HCT116 (cell line): ENCODE measurements around the gene CRB1. TPM values are rescaled to one million over a fixed set of nuclear protein-coding genes. Genes with fewer than 3 reads are reported as not detected.

Source experiments
- ATAC-seq: fragments of 200-7000 bp; cut with Tn5 transposase; 2 replicates; pipeline ENCODE4 v1.9.1; 2020; ENCODE audit warnings: mild to moderate bottlenecking, moderate library complexity
- BruUV-seq: library from RNA; stranded (reverse); fragments of 400-500 nt; replicated peaks from 2 replicates; lab custom pipeline; 2021; lab: Mats Ljungman, UMichigan
- CTCF ChIA-PET: fragments of 300-600 bp; sonication (Branson Sonifier 250); formaldehyde crosslinking; loops from one replicate; lab custom pipeline; 2021; ENCODE audit warnings: antibody characterized with exemption; lab: Charles Lee
- POLR2A ChIA-PET: fragments of 300-600, 350-600 bp; sonication (Branson Sonifier 250); formaldehyde crosslinking; loops from one replicate; lab custom pipeline; 2021; ENCODE audit warnings: antibody characterized with exemption; lab: Charles Lee
- RAD21 ChIA-PET, 2 experiments: fragments of 300-600 bp; sonication (Branson Sonifier 250); formaldehyde crosslinking; loops; one replicate each; lab custom pipeline; 2023; ENCODE audit warnings: low total read pairs in 2 of 2; ENCODE audit not compliant: uncharacterized antibody in 2 of 2, unreplicated experiment in 2 of 2, low non-redundant PET in 1 of 2; lab: Charles Lee
- DNase-seq: peaks from one replicate; pipeline ENCODE4 v3.0.0-alpha.2; 2010; ENCODE audit warnings: low read depth, low spot score
- H2AFZ ChIP-seq: fragments of 200-600 bp; shearing (Covaris generic), sonication (generic); 2 replicates; pipeline ENCODE4 v1.6.1; 2017; ENCODE audit warnings: low read depth, mixed run types, mixed read lengths, antibody characterized with exemption, low read length; ENCODE audit not compliant: poor library complexity, severe bottlenecking
- H3K27ac ChIP-seq: 2 replicates; pipeline ENCODE4 v1.5.1; 2012; ENCODE audit warnings: low read depth, low read length
- H3K27me3 ChIP-seq: fragments of 200-600 bp; sonication (generic); 2 replicates; pipeline ENCODE4 v1.6.1; 2016; ENCODE audit warnings: mixed run types, low read length, mixed read lengths; ENCODE audit not compliant: insufficient read depth
- H3K36me3 ChIP-seq, 2 experiments: fragments of 200-500 bp in 1 of 2; fragments of 200-600 bp in 1 of 2; sonication (Bioruptor generic) in 1 of 2; sonication (generic) in 1 of 2; 2 replicates each; pipeline versions ENCODE4 v1.5.1 to v1.6.1; 2014 to 2016; ENCODE audit warnings: low read length in 2 of 2, inconsistent platforms in 1 of 2, mixed read lengths in 1 of 2, mixed run types in 1 of 2; ENCODE audit not compliant: insufficient read depth in 2 of 2, control insufficient read depth in 1 of 2
- H3K4me1 ChIP-seq, 2 experiments: fragments of 200-600 bp in 1 of 2; sonication (generic) in 1 of 2; 2 replicates each; pipeline versions ENCODE4 v1.5.1 to v1.6.1; 2012 to 2017; ENCODE audit warnings: low read length in 2 of 2, inconsistent platforms in 1 of 2, mild to moderate bottlenecking in 1 of 2, mixed read lengths in 1 of 2, mixed run types in 1 of 2, moderate library complexity in 1 of 2; ENCODE audit not compliant: insufficient read depth in 2 of 2, control insufficient read depth in 1 of 2
- H3K4me2 ChIP-seq: fragments of 200-600 bp; sonication (generic); 2 replicates; pipeline ENCODE4 v1.6.1; 2017; ENCODE audit warnings: mixed run types, low read length, mixed read lengths
- H3K4me3 ChIP-seq, 2 experiments: fragments of 200-600 bp in 1 of 2; sonication (generic) in 1 of 2; replicated peaks in 1 of 2; 2 replicates each; pipeline ENCODE4 v1.5.1; 2011 to 2016; ENCODE audit warnings: low read length in 2 of 2, control low read depth in 1 of 2, low read depth in 1 of 2, mild to moderate bottlenecking in 1 of 2, mixed read lengths in 1 of 2, mixed run types in 1 of 2
- H3K79me2 ChIP-seq: fragments of 200-600 bp; sonication (generic); 2 replicates; pipeline ENCODE4 v1.6.1; 2017; ENCODE audit warnings: mild to moderate bottlenecking, mixed run types, low read length, moderate library complexity, mixed read lengths; ENCODE audit not compliant: insufficient read depth
- H3K9ac ChIP-seq: fragments of 200-600 bp; sonication (generic); 2 replicates; pipeline ENCODE4 v1.6.1; 2016; ENCODE audit warnings: low read length, mixed read lengths
- H3K9me2 ChIP-seq: fragments of 200-600 bp; sonication (generic), shearing (Covaris generic); 2 replicates; pipeline ENCODE4 v1.6.1; 2017; ENCODE audit warnings: mixed run types, mild to moderate bottlenecking, moderate library complexity; ENCODE audit not compliant: insufficient read depth
- H3K9me3 ChIP-seq, 2 experiments: fragments of 200-500 bp in 1 of 2; fragments of 200-600 bp in 1 of 2; sonication (Bioruptor generic) in 1 of 2; sonication (generic) in 1 of 2; 2 replicates each; pipeline ENCODE4 v1.6.1; 2014 to 2017; ENCODE audit warnings: low read length in 2 of 2, mixed read lengths in 2 of 2, inconsistent platforms in 1 of 2, low read depth in 1 of 2, mild to moderate bottlenecking in 1 of 2, mixed run types in 1 of 2, moderate library complexity in 1 of 2; ENCODE audit not compliant: control insufficient read depth in 1 of 2, insufficient read depth in 1 of 2
- H4K20me1 ChIP-seq: fragments of 200-600 bp; sonication (generic), shearing (Covaris generic); 2 replicates; pipeline ENCODE4 v1.6.1; 2017; ENCODE audit warnings: mixed run types, mild to moderate bottlenecking, moderate library complexity; ENCODE audit not compliant: insufficient read depth
- CBX3 ChIP-seq: IDR thresholded peaks from 2 replicates; pipeline ENCODE4 v1.6.1; 2012; ENCODE audit warnings: low read depth
- CEBPB ChIP-seq: IDR thresholded peaks from 2 replicates; pipeline ENCODE4 v1.6.1; 2012; ENCODE audit warnings: low read depth
- POLR2AphosphoS5 ChIP-seq: IDR thresholded peaks from 2 replicates; pipeline ENCODE4 v1.6.1; 2011; ENCODE audit warnings: mild to moderate bottlenecking, low read depth, low read length, moderate library complexity
- RAD21 ChIP-seq: IDR thresholded peaks from 2 replicates; pipeline ENCODE4 v1.6.1; 2012; ENCODE audit warnings: low read depth, mild to moderate bottlenecking
- SIN3A ChIP-seq: IDR thresholded peaks from 2 replicates; pipeline ENCODE4 v1.6.1; 2012; ENCODE audit warnings: low read depth
- SP1 ChIP-seq: IDR thresholded peaks from 2 replicates; pipeline ENCODE4 v1.6.1; 2012; ENCODE audit warnings: low read depth
- YY1 ChIP-seq: IDR thresholded peaks from 2 replicates; pipeline ENCODE4 v1.6.1; 2011; ENCODE audit warnings: low read length, low read depth, moderate library complexity, mild to moderate bottlenecking; ENCODE audit not compliant: insufficient replicate concordance; ENCODE audit errors: extremely low read depth
- ZNF274 ChIP-seq: fragments of 200-500 bp; sonication (Bioruptor generic); IDR thresholded peaks from 2 replicates; pipeline ENCODE4 v1.6.1; 2014; ENCODE audit warnings: mild to moderate bottlenecking, low read depth, low read length, inconsistent platforms
- intact Hi-C: fragments of 100-400 bp; cut with micrococcal nuclease; formaldehyde crosslinking; loops from 2 replicates; pipeline ENCODE4 v1.10.0; 2022
- total RNA-seq: library from RNA; stranded (reverse); gene quantifications from one replicate; pipeline ENCODE4 v1.2.1, GENCODE V29; 2021; ENCODE audit not compliant: unreplicated experiment
- TF ChIP-seq, protein P1 (sequence below), 3 experiments: fragments of 200-600 bp in 1 of 3; sonication (generic) in 1 of 3; IDR thresholded peaks in 2 of 3; conservative IDR thresholded peaks in 1 of 3; 2 replicates each; pipeline ENCODE4 v1.5.1; 2012 to 2017; ENCODE audit warnings: low read depth in 2 of 3, low read length in 2 of 3, antibody characterized with exemption in 1 of 3, borderline replicate concordance in 1 of 3, control low read depth in 1 of 3, mild to moderate bottlenecking in 1 of 3, mixed read lengths in 1 of 3, mixed run types in 1 of 3, moderate library complexity in 1 of 3; ENCODE audit not compliant: insufficient read depth in 1 of 3
- TF ChIP-seq, protein P2 (sequence below): IDR thresholded peaks from 2 replicates; pipeline ENCODE4 v1.6.1; 2012
- TF ChIP-seq, protein P3 (sequence below): IDR thresholded peaks from 2 replicates; pipeline ENCODE4 v1.6.1; 2011; ENCODE audit warnings: mild to moderate bottlenecking, low read length, moderate library complexity; ENCODE audit not compliant: insufficient replicate concordance; ENCODE audit errors: extremely low read depth
- TF ChIP-seq, protein P4 (sequence below): IDR thresholded peaks from 2 replicates; pipeline ENCODE4 v1.6.1; 2012; ENCODE audit warnings: low read depth

Gene CRB1
- total RNA-seq, 1 experiment from 2014 or later: 0.07 TPM

DNA sequence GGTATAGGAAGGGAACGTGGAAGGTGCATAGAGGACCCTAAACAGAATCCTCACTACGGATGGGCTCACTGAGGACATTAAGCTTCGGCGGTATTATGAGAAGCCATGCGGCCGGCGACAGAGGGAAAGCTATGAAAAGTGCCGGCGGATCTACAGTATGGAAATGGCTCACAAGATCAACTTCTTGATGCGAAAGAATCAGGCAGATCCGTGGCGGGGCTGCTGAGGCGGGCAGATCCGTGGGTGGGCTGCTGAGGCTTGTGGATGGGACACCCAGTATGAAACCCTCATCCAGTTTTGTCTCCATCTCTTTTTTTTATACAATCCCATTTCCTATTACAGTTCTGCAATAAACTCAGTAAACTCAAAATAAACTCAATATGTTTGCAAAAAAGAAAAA, 95.8 kb downstream of the CRB1 start:
- ChIA-PET POLR2A (no interaction called here), CTCF (no interaction called here), RAD21 (no interaction called here)
- Histone ChIP-seq H3K27ac (no peak overlapping the region), H3K4me3 (no peak overlapping the region), H4K20me1 (no peaks in the 10 kb centered on the region), H3K27me3 (no peaks in the 10 kb centered on the region), H2AFZ (no peak overlapping the region), H3K4me1 (no peaks in the 10 kb centered on the region), H3K4me2 (no peak overlapping the region), H3K9ac (no peak overlapping the region), H3K36me3 (no peaks in the 10 kb centered on the region), H3K9me3 (no peaks in the 10 kb centered on the region), H3K9me2 (no peaks in the 10 kb centered on the region), H3K79me2 (no peaks in the 10 kb centered on the region)
- intact Hi-C loops: no loop called here
- no TSS peak for BruUV-seq
- no peak for DNase-seq
- TF ChIP-seq YY1 (no peak), SP1 (no peak), RAD21 (no peak), CEBPB (no peak), ZNF274 (no peak), CBX3 (no peak), POLR2AphosphoS5 (no peak), SIN3A (no peak)
- TF ChIP-seq, protein P1, sequence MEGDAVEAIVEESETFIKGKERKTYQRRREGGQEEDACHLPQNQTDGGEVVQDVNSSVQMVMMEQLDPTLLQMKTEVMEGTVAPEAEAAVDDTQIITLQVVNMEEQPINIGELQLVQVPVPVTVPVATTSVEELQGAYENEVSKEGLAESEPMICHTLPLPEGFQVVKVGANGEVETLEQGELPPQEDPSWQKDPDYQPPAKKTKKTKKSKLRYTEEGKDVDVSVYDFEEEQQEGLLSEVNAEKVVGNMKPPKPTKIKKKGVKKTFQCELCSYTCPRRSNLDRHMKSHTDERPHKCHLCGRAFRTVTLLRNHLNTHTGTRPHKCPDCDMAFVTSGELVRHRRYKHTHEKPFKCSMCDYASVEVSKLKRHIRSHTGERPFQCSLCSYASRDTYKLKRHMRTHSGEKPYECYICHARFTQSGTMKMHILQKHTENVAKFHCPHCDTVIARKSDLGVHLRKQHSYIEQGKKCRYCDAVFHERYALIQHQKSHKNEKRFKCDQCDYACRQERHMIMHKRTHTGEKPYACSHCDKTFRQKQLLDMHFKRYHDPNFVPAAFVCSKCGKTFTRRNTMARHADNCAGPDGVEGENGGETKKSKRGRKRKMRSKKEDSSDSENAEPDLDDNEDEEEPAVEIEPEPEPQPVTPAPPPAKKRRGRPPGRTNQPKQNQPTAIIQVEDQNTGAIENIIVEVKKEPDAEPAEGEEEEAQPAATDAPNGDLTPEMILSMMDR (IDR thresholded peaks at IDR 0.05 in 2 of 3, conservative IDR thresholded peaks at IDR 0.05 in 1 of 3; ENCODE audit: borderline replicate concordance in 1 of 3, insufficient read depth in 1 of 3, low read depth in 2 of 3, low read length in 2 of 3): no peak
- TF ChIP-seq, protein P2, sequence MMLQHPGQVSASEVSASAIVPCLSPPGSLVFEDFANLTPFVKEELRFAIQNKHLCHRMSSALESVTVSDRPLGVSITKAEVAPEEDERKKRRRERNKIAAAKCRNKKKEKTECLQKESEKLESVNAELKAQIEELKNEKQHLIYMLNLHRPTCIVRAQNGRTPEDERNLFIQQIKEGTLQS: no peak
- TF ChIP-seq, protein P3, sequence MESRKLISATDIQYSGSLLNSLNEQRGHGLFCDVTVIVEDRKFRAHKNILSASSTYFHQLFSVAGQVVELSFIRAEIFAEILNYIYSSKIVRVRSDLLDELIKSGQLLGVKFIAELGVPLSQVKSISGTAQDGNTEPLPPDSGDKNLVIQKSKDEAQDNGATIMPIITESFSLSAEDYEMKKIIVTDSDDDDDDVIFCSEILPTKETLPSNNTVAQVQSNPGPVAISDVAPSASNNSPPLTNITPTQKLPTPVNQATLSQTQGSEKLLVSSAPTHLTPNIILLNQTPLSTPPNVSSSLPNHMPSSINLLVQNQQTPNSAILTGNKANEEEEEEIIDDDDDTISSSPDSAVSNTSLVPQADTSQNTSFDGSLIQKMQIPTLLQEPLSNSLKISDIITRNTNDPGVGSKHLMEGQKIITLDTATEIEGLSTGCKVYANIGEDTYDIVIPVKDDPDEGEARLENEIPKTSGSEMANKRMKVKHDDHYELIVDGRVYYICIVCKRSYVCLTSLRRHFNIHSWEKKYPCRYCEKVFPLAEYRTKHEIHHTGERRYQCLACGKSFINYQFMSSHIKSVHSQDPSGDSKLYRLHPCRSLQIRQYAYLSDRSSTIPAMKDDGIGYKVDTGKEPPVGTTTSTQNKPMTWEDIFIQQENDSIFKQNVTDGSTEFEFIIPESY: no peak
- TF ChIP-seq, protein P4, sequence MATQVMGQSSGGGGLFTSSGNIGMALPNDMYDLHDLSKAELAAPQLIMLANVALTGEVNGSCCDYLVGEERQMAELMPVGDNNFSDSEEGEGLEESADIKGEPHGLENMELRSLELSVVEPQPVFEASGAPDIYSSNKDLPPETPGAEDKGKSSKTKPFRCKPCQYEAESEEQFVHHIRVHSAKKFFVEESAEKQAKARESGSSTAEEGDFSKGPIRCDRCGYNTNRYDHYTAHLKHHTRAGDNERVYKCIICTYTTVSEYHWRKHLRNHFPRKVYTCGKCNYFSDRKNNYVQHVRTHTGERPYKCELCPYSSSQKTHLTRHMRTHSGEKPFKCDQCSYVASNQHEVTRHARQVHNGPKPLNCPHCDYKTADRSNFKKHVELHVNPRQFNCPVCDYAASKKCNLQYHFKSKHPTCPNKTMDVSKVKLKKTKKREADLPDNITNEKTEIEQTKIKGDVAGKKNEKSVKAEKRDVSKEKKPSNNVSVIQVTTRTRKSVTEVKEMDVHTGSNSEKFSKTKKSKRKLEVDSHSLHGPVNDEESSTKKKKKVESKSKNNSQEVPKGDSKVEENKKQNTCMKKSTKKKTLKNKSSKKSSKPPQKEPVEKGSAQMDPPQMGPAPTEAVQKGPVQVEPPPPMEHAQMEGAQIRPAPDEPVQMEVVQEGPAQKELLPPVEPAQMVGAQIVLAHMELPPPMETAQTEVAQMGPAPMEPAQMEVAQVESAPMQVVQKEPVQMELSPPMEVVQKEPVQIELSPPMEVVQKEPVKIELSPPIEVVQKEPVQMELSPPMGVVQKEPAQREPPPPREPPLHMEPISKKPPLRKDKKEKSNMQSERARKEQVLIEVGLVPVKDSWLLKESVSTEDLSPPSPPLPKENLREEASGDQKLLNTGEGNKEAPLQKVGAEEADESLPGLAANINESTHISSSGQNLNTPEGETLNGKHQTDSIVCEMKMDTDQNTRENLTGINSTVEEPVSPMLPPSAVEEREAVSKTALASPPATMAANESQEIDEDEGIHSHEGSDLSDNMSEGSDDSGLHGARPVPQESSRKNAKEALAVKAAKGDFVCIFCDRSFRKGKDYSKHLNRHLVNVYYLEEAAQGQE: no peak
- ATAC-seq: no peak
